Liver (tissue), 9 donors: ENCODE results near the gene MOSPD3. TPM values are rescaled to one million over a fixed set of nuclear protein-coding genes. Genes with fewer than 3 reads are reported as not detected.

ENCODE experiments used
- DNase-seq: peaks from one replicate; pipeline ENCODE4 v3.0.0-alpha.2; 2017; ENCODE audit warnings: low spot score
- H3K27ac ChIP-seq, 2 donors: one replicate each; pipeline ENCODE4 v1.7.0; 2013; ENCODE audit warnings: inconsistent platforms in 2 of 2, low read length in 2 of 2, control low read depth in 1 of 2, low read depth in 1 of 2, mild to moderate bottlenecking in 1 of 2
- H3K27me3 ChIP-seq, 4 donors: one replicate each; pipeline versions ENCODE4 v1.6.1 to v1.7.0; 2013; ENCODE audit warnings: low read length in 3 of 4, inconsistent platforms in 1 of 4, mild to moderate bottlenecking in 1 of 4, moderate library complexity in 1 of 4; ENCODE audit not compliant: control insufficient read depth in 4 of 4, insufficient read depth in 4 of 4
- H3K36me3 ChIP-seq, 4 donors: one replicate each; pipeline versions ENCODE4 v1.6.1 to v1.7.0; 2013; ENCODE audit warnings: low read length in 3 of 4, mild to moderate bottlenecking in 3 of 4, low read depth in 1 of 4, moderate library complexity in 1 of 4; ENCODE audit not compliant: control insufficient read depth in 4 of 4, insufficient read depth in 3 of 4
- H3K4me1 ChIP-seq, 4 donors: one replicate each; pipeline versions ENCODE4 v1.6.1 to v1.7.0; 2013; ENCODE audit warnings: low read length in 3 of 4, mild to moderate bottlenecking in 3 of 4, moderate library complexity in 1 of 4; ENCODE audit not compliant: control insufficient read depth in 4 of 4, insufficient read depth in 4 of 4
- H3K4me3 ChIP-seq, 3 donors: one replicate each; pipeline versions ENCODE4 v1.6.1 to v1.7.0; 2013; ENCODE audit warnings: low read length in 3 of 3, control low read depth in 1 of 3, low read depth in 1 of 3, mild to moderate bottlenecking in 1 of 3
- H3K9ac ChIP-seq, 2 donors: one replicate each; pipeline ENCODE4 v1.7.0; 2013; ENCODE audit warnings: low read length in 2 of 2, mild to moderate bottlenecking in 2 of 2, moderate library complexity in 2 of 2, control low read depth in 1 of 2, low read depth in 1 of 2
- H3K9me3 ChIP-seq, 4 donors: one replicate each; pipeline versions ENCODE4 v1.6.1 to v1.7.0; 2013; ENCODE audit warnings: low read length in 3 of 4; ENCODE audit not compliant: control insufficient read depth in 4 of 4
- CTCF ChIP-seq: fragments of 150-350 bp; IDR thresholded peaks from 2 replicates; pipeline ENCODE4 v1.5.1; 2017; ENCODE audit warnings: improper control_type of control experiment, low read depth, low read length; ENCODE audit not compliant: missing input control
- EGR1 ChIP-seq, 2 donors: IDR thresholded peaks; 2 replicates each; pipeline ENCODE4 v1.6.1; 2016 to 2018; ENCODE audit warnings: antibody characterized with exemption in 2 of 2, low read depth in 2 of 2
- FOXA1 ChIP-seq: IDR thresholded peaks from 2 replicates; pipeline ENCODE4 v1.6.1; 2016; ENCODE audit warnings: antibody characterized with exemption
- FOXA2 ChIP-seq: IDR thresholded peaks from 2 replicates; pipeline ENCODE4 v1.6.1; 2016; ENCODE audit warnings: antibody characterized with exemption
- GABPA ChIP-seq, 2 donors: IDR thresholded peaks in 1 of 2; conservative IDR thresholded peaks in 1 of 2; 2 replicates each; pipeline ENCODE4 v1.6.1; 2016; ENCODE audit warnings: antibody characterized with exemption in 2 of 2, mild to moderate bottlenecking in 1 of 2, moderate library complexity in 1 of 2
- HNF4A ChIP-seq, 2 donors: conservative IDR thresholded peaks; 2 replicates each; pipeline ENCODE4 v1.6.1; 2016; ENCODE audit warnings: antibody characterized with exemption in 2 of 2, mild to moderate bottlenecking in 2 of 2
- HNF4G ChIP-seq: IDR thresholded peaks from 2 replicates; pipeline ENCODE4 v1.6.1; 2016; ENCODE audit warnings: antibody characterized with exemption
- JUND ChIP-seq, 2 donors: IDR thresholded peaks; 2 replicates each; pipeline ENCODE4 v1.6.1; 2016; ENCODE audit warnings: antibody characterized with exemption in 2 of 2
- NR2F2 ChIP-seq: IDR thresholded peaks from 2 replicates; pipeline ENCODE4 v1.6.1; 2016; ENCODE audit warnings: antibody characterized with exemption
- RAD21 ChIP-seq, 2 donors: IDR thresholded peaks; 2 replicates each; pipeline ENCODE4 v1.6.1; 2016; ENCODE audit warnings: antibody characterized with exemption in 2 of 2, mild to moderate bottlenecking in 2 of 2
- REST ChIP-seq: IDR thresholded peaks from 2 replicates; pipeline ENCODE4 v1.6.1; 2016; ENCODE audit warnings: antibody characterized with exemption, mild to moderate bottlenecking
- RXRA ChIP-seq, 2 donors: IDR thresholded peaks; 2 replicates each; pipeline ENCODE4 v1.6.1; 2017 to 2018; ENCODE audit warnings: antibody characterized with exemption in 2 of 2, mild to moderate bottlenecking in 1 of 2
- SP1 ChIP-seq: IDR thresholded peaks from 2 replicates; pipeline ENCODE4 v1.6.1; 2018; ENCODE audit warnings: antibody characterized with exemption, mild to moderate bottlenecking
- TAF1 ChIP-seq: conservative IDR thresholded peaks from 2 replicates; pipeline ENCODE4 v1.6.1; 2016; ENCODE audit warnings: antibody characterized with exemption, mild to moderate bottlenecking
- YY1 ChIP-seq: IDR thresholded peaks from 2 replicates; pipeline ENCODE4 v1.6.1; 2016; ENCODE audit warnings: antibody characterized with exemption, mild to moderate bottlenecking
- ZBTB33 ChIP-seq: IDR thresholded peaks from 2 replicates; pipeline ENCODE4 v1.6.1; 2016; ENCODE audit warnings: antibody characterized with exemption
- WGBS: extraction: QIAGEN DNeasy Blood & Tissue Kit; methylation state at CpG from one replicate; pipeline ENCODE4 v1.1.7; 2013; 5-methylcytosine and 5-hydroxymethylcytosine counted together
- polyA plus RNA-seq, 2 donors: library from polyadenylated mRNA; stranded (reverse) in 1 of 2; unstranded in 1 of 2; fragments of 200-250 nt in 1 of 2; fragments of >200 nt in 1 of 2; fragmentation: Nextera tagmentation in 1 of 2; extraction: Ambion mirVana in 1 of 2; gene quantifications; one replicate each; pipeline versions ENCODE4 v1.2.1 to v1.2.3, GENCODE V29; 2013 to 2015
- total RNA-seq, 2 donors: library from RNA; depleted of rRNA; stranded (reverse); fragments of >200 nt; gene quantifications; one replicate each; pipeline ENCODE4 v1.2.3, GENCODE V29; 2014
- TF ChIP-seq, protein P1 (sequence below): IDR thresholded peaks from 2 replicates; pipeline ENCODE4 v1.6.1; 2016; ENCODE audit warnings: antibody characterized with exemption
- TF ChIP-seq, protein P2 (sequence below): IDR thresholded peaks from 2 replicates; pipeline ENCODE4 v1.6.1; 2016; ENCODE audit warnings: antibody characterized with exemption
- donor health status: healthy.
- donor health status: healthy.
- donor health status: healthy.
- donor health status: healthy.
- donor health status: healthy.

The MOSPD3 gene
- total and polyA plus RNA-seq, 4 donors: 3.5 to 15.7 (median 8.6) TPM

- Histone ChIP-seq H3K27ac (no peak overlapping the region), H3K4me1 (peaks cover 11 to 49% (median 33%) of the 10 kb centered on the region in 4 donors), H3K36me3 (peaks cover under 1 to 14% (median 5%) of the 10 kb centered on the region in 4 donors), H3K9me3 (no peaks in the 10 kb centered on the region), H3K9ac (no peak overlapping the region), H3K27me3 (no peaks in the 10 kb centered on the region), H3K4me3 (no peak overlapping the region)
- TF ChIP-seq, protein P1, sequence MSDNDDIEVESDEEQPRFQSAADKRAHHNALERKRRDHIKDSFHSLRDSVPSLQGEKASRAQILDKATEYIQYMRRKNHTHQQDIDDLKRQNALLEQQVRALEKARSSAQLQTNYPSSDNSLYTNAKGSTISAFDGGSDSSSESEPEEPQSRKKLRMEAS: no peak
- TF ChIP-seq HNF4G (no peak), RXRA (IDR thresholded peaks at IDR 0.05) (no peak), FOXA1 (no peak), ZBTB33 (no peak), EGR1 (IDR thresholded peaks at IDR 0.05; ENCODE audit: low read depth in 2 of 2) (no peak), JUND (IDR thresholded peaks at IDR 0.05) (no peak), HNF4A (conservative IDR thresholded peaks at IDR 0.05) (no peak), CTCF (no peak), RAD21 (IDR thresholded peaks at IDR 0.05) (no peak), TAF1 (no peak), SP1 (no peak), YY1 (no peak)
- TF ChIP-seq, protein P2, sequence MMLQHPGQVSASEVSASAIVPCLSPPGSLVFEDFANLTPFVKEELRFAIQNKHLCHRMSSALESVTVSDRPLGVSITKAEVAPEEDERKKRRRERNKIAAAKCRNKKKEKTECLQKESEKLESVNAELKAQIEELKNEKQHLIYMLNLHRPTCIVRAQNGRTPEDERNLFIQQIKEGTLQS: no peak
- no peak for DNase-seq
- 87% methylated on average over 20 of the region's 20 CpGs for WGBS
These were observed 39.9 kb upstream of the MOSPD3 start for GRCh38 chr7:100572281-100572948.

DNA sequence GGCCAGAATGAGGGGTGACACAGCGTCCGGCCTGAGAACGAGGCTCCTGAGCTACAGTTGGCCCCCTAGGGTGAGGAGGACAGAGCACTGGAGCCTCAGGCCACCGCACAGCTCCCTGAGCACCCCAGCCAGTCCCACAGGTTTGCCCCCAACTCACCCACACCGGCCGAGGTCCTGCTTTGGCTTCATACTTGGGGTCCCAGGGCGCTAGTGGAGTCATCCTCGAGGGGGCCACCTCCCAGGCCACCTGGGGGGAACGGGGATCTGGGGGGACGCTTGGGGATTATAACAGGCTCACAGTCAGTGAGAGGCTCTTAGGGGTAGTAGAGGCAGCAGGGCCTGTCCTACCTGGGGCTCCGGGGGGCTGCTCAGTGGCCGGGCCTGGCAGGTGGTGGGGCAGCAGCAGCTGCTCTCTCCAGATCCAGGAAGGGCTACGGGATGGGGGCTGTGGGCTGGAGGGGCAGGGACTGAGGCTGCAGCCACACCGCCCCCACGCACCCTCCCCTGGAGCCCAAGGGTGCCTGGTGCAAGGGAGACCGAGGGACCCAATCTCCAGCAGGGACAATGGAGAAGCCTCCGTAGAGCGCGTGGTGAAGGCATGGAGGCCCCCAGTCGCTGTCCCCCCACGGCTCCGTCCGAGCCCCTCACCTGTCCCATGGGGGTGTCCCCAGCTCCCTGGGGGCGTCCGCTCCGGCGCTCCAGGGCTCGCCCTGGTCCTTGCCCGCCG, 39.2 kb upstream of the MOSPD3 start:
- Histone ChIP-seq H3K27me3 (no peaks in the 10 kb centered on the region), H3K36me3 (peaks cover 6 to 21% (median 9%) of the 10 kb centered on the region in 4 donors), H3K9ac (no peak overlapping the region), H3K9me3 (no peaks in the 10 kb centered on the region), H3K4me1 (peaks cover 7 to 42% (median 27%) of the 10 kb centered on the region in 4 donors), H3K27ac (no peak overlapping the region), H3K4me3 (no peak overlapping the region)
- no peak for DNase-seq
- 95% methylated on average over 30 of the region's 30 CpGs for WGBS
- TF ChIP-seq, protein P1: no peak
- TF ChIP-seq YY1 (no peak), CTCF (no peak), JUND (IDR thresholded peaks at IDR 0.05) (no peak), TAF1 (no peak), FOXA1 (no peak), RXRA (IDR thresholded peaks at IDR 0.05) (no peak), RAD21 (IDR thresholded peaks at IDR 0.05) (no peak), HNF4A (conservative IDR thresholded peaks at IDR 0.05) (no peak), REST (no peak), HNF4G (no peak), NR2F2 (no peak), EGR1 (IDR thresholded peaks at IDR 0.05; ENCODE audit: low read depth in 2 of 2) (no peak), GABPA (IDR thresholded peaks at IDR 0.05 in 1 of 2, conservative IDR thresholded peaks at IDR 0.05 in 1 of 2) (no peak), FOXA2 (no peak), SP1 (no peak)
- TF ChIP-seq, protein P2: no peak
